Gastrocnemius medialis (tissue), 4 donors: ENCODE data around the gene ALG3.

Experiments
- CTCF ChIP-seq, 5 experiments: fragments of 450-650 bp in 3 of 5; fragments of 200-600 bp in 2 of 5; sonication (generic) in 2 of 5; IDR thresholded peaks in 4 of 5; conservative IDR thresholded peaks in 1 of 5; 1 replicate in 4 of 5; 2 replicates in 1 of 5; pipeline ENCODE4 v1.5.1; 2016 to 2019; ENCODE audit warnings: antibody characterized with exemption in 5 of 5, mild to moderate bottlenecking in 3 of 5, moderate library complexity in 3 of 5
- POLR2A ChIP-seq, 2 donors: fragments of 450-650 bp; IDR thresholded peaks; one replicate each; pipeline ENCODE4 v1.6.1; 2017; ENCODE audit warnings: antibody characterized with exemption in 2 of 2, mild to moderate bottlenecking in 2 of 2, moderate library complexity in 2 of 2

- no peak for TF ChIP-seq CTCF (IDR thresholded peaks at IDR 0.05 in 4 of 5, conservative IDR thresholded peaks at IDR 0.05 in 1 of 5)
- no peak for TF ChIP-seq POLR2A (IDR thresholded peaks at IDR 0.05)
Observed at GRCh38 chr3:184235381-184236032, 13.3 kb downstream of the ALG3 start.
